HG03521 (cell line): ENCODE data around the gene KLRC4.
"Not testable (repeated sequence)": the region's sequence is repeated elsewhere in the genome, so short reads cannot be mapped to it uniquely, and the experiment has no call there.

Experiments used
- ATAC-seq: cut with Tn5 transposase; IDR thresholded peaks from one replicate; pipeline ENCODE4 v1.9.1; 2021; ENCODE audit warnings: mild to moderate bottlenecking, moderate library complexity; ENCODE audit not compliant: unreplicated experiment

Gene KLRC4

DNA sequence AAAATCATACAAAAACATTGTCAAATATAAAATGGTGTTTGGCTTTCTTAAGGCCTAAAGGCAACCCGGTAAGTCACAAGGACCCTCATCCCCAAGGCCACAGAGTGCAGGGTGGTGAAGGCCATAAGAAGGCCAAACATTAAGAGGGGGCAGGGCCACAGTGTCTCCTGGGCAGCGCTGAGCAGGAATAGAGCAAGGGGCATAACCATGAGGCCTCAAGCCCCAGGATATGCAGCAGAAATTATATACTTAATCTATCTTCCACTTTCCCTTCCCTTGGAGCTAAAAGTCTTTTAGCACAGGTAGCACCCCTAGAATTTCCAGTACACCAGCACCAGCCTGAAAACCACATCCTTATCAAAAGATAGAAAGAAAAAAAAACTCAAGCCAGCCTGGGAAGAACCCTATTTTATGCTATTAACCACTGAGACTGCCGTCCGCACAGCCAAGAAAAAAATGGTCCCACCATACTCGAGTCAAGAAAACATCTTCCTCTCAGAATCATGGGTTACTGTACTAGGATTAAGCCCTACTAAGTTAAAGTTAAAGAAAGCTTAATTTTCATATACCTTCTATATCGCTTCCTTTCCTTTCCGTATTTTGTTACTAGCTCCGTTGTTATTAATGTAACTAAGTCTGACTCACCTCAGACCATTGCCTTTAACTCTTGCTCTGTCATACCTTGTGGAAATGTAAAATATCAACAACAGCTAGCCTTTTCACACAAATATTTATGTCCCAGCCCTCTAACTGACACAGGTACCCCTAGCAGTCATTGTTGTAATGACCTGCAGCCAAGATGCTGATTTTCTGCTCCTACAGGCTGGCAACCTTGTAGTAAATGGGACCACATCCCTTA is 39.8 kb downstream of the KLRC4 start:
- no peak for ATAC-seq

- no peak for ATAC-seq
These were observed 41.1 kb downstream of the KLRC4 start for GRCh38 chr12:10368206-10369171.

- not testable (repeated sequence) for ATAC-seq
These were observed 41.8 kb downstream of the KLRC4 start for GRCh38 chr12:10367714-10368113.

DNA sequence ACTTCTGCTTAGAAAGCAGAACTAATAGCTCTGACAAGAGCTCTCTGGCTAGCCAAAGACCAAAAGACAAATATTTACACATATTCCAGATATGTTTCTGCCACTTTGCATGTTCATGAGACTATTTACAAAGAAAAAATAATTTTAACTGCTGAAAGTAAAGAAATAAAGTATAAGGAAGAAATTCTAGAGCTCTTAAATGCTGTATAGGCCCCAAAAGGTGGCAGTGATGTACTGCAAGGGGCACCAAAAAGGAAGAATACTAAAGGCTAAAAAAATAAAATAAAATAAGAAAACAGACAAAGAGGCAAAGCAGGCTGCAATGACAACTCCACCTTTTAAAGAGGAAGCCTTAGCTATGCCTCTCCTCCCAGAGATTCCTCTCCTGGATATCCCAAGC is 42.7 kb downstream of the KLRC4 start:
- ATAC-seq, result no peak

GRCh38 chr12:10365696-10366405 is 43.7 kb downstream of the KLRC4 start:
- no peak for ATAC-seq

DNA sequence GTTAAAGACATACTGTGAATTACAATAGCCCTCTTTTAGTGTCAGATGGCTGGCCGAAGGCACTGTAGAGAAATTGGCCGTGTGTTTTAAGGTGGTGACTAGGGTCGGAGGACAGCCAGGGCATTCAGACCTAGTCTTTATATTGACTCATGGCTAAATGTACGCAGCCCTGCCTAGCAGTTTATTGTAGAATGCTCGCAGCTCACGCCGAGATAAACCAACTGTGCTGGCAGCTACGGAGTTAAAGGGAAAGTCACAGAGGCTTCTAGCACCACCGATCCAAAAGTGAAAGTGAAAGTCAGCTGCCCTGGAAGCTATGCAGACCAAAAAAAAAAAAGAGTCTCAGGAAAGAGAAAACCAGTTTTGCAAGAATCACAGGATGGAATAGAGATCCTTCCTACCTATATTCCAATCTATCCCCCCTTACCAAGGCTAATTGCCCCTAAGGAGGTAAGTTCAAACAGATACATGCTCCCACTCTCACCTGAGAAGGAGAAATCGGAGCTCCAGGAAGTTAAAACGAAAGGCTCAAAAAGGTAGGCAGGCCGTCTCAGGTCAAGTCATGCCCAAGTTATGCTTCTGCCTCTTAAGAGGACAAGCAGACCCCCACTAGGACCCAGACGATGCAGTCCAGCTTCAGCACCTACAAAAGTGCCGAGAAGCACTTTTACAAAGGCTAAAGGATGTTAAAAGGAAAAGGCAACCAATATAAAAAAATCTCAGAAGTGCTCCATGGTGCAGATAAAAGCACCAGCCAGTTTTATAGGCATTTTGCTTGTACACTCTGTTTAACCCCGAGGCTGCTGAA is 44.5 kb downstream of the KLRC4 start:
- ATAC-seq, result peak; percentile 39

GRCh38 chr12:10363914-10364814 is 45.4 kb downstream of the KLRC4 start:
- ATAC-seq, result peak; percentile 79

- no peak for ATAC-seq
These were observed 46.0 kb downstream of the KLRC4 start for GRCh38 chr12:10363658-10363913.

DNA sequence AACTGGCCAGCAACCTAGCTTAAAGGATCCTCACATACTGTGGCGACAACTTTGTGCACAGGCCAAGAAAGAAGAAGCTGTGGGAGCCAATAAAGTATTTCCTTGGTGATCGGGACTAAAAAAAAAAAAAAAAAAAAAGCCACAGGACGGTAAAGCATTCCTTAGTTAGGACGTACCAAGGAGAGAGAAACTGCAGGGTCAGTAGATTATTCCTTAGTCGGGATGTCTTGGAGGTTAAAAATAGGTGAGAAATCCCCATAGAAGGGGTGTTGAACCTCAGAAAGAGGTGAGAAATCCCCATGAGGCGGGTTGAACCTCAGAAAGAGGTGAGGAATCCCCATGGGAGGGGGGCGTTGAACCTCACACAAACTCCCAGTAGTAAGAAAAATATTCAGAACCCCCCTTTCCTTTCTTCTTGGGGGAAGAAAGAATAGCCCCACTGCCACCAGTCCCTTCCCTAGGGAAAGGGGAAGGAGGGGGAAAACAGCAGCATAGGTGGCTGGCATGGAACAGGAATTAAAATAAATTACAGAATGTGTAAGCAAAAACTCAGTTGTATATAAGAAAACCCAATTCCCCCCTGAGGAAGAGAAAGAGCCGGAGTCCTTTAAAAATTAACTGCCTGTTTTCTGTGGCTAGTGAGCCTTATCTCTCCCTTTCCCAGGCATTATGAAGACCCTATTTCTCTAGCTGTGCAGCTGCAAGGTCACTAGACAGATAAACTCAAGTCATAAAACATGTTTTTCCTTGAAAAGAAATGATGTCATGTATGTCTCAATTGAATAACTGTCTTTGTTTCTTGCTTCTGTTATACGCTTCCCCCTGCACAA is 46.5 kb downstream of the KLRC4 start:
- ATAC-seq, result no peak

DNA sequence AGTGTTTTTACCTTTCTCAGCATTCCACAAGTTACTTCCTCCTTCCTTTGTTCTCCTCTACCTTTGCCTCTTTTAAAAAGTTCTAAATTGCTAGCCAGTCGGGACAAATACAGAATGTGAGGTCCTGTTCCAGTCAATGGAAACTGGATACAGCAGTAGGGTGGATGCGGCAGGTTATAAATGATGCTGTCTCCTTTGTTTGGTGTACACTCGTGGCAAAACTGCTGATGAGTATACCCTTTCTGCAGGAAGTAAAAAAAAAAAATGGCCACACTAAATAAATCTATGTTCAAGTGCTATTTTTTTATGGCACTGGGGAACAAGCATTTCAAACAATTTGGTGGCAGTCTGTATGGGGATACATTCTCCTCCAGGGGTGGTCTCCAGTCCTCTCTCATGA is 47.2 kb downstream of the KLRC4 start:
- no peak for ATAC-seq

GRCh38 chr12:10361622-10362021 is 47.9 kb downstream of the KLRC4 start:
- no peak for ATAC-seq

DNA sequence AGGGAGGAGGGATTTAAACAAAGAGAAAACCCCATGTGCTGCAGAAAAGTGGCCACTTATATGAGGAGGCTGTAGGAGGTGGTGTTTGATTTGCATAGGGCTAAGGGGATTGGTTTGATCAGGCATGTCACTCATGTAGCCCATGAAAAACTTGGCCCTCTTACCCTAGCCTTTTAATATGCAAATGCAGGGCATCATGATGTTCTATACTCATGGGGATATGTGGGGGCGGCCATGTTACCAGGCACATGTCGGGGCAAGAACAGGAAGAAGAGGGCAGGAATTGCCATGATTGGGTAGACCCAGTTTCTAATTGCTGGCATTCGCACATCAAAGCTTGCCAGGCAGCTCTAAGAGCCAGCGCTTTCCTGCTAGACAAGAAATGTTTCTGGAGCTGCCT is 48.5 kb downstream of the KLRC4 start:
- no peak for ATAC-seq

- ATAC-seq, result no peak
These were observed 50.6 kb downstream of the KLRC4 start for GRCh38 chr12:10358969-10359368.

DNA sequence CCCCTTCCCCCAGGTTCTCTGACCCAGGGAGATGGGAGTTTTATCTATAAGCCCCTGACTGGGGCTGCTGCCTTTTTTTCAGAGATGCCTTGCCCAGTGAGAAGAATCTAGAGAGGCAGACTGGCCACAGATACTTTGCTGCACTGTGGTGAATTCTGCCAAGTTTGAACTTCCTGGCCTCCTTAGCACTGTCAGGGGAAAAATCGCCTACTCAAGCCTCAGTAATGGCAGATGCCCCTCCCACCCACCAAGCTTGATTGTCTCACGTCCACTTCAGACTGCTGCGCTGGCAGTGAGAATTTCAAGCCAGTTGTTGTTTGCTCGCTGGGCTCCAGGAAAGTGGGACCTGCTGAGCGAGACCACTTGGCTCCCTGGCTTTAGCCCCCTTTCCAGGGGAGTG is 51.4 kb downstream of the KLRC4 start:
- ATAC-seq, result no peak
